HAP-1 (cell line): ENCODE results near the gene CAPN5.

Experiments used
- DNase-seq, 2 experiments: peaks; one replicate each; pipeline ENCODE4 v3.0.0-alpha.2; 2016 to 2020; ENCODE audit warnings: low spot score in 2 of 2
- H3K27me3 ChIP-seq: fragments of 250-450 bp; sonication (Bioruptor Pico); 2 replicates; pipeline ENCODE4 v1.5.1; 2020; ENCODE audit warnings: low read depth, mild to moderate bottlenecking, moderate library complexity
- H3K36me3 ChIP-seq: fragments of 250-450 bp; sonication (Bioruptor Pico); replicated peaks from 2 replicates; pipeline ENCODE4 v1.5.1; 2020; ENCODE audit warnings: mild to moderate bottlenecking
- H3K4me1 ChIP-seq: fragments of 250-450 bp; sonication (Bioruptor Pico); 2 replicates; pipeline ENCODE4 v1.5.1; 2020; ENCODE audit warnings: mild to moderate bottlenecking
- H3K4me3 ChIP-seq: fragments of 250-450 bp; sonication (Bioruptor Pico); 2 replicates; pipeline ENCODE4 v1.5.1; 2020; ENCODE audit warnings: mild to moderate bottlenecking, moderate library complexity
- H3K9me3 ChIP-seq: fragments of 250-450 bp; sonication (Bioruptor Pico); 2 replicates; pipeline ENCODE4 v1.5.1; 2020; ENCODE audit warnings: mild to moderate bottlenecking, moderate library complexity
- in situ Hi-C: fragments of 300-500 bp; cut with MboI; formaldehyde crosslinking; loops from 3 replicates; pipeline ENCODE4 v1.14.3; 2020; ENCODE audit warnings: low sequenced_read_pairs, inconsistent platforms, mixed read lengths

The CAPN5 gene

DNA sequence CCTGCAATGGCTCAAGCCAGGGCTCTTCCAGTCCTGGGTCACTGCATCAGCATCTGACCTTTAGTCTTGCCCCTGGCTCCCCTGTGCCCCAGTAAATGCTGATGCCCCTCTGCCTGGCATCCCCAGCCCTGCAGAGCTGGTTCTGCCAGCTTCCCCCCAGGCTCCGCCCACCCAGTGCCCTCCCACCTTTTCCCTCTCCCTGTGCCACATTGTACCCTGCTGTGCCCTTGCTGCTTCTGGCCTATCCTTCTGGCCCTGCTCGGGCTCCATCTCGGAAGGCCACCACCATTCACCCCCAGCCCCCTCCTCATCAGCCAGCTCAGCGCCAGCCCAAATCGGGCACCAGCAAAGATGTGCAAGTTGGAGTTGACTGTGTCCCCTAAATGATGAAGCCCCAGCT lies 7.4 kb downstream of the CAPN5 start:
- no peak for DNase-seq
- H3K4me3 ChIP-seq: no peak overlapping the region
- in situ Hi-C loops: no loop called here
- no peaks in the 10 kb centered on the region for H3K9me3 ChIP-seq
- H3K4me1 ChIP-seq: peaks cover 8% of the 10 kb centered on the region
- H3K27me3 ChIP-seq: no peaks in the 10 kb centered on the region
- H3K36me3 ChIP-seq: no peaks in the 10 kb centered on the region

DNA sequence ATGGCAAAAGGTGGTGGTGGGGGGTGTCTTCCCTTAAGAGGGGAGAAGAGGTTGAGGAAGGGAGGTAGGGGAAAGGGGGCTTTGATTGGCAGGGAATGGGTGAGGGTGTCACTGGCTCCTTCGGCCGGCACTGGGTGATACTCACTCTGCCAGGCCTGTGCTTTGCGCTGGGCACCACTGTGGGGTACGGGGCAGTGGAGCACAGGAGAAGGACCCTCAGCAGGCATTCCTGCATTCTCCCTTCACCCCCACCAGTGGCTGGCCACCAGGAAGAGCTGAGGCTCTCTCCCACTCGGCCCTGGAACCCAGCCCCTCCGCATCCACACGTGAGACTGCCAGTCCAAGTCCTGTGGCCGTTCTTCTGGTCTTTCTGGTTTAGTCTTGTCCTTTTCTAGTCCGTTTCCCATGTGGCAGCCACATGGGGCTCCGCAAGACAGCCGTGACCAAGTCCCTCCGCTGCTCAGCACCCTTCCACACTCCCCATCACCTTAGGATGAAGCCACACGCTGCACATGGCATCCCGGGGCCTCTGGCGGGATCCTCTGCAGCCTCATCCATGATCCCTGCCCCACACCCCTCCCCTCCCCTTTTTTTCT lies 8.0 kb downstream of the CAPN5 start:
- H3K36me3 ChIP-seq: no peaks in the 10 kb centered on the region
- no peaks in the 10 kb centered on the region for H3K9me3 ChIP-seq
- H3K4me1 ChIP-seq: peaks cover 8% of the 10 kb centered on the region
- H3K4me3 ChIP-seq: no peak overlapping the region
- in situ Hi-C loops: no loop called here
- no peak for DNase-seq
- no peaks in the 10 kb centered on the region for H3K27me3 ChIP-seq

DNA sequence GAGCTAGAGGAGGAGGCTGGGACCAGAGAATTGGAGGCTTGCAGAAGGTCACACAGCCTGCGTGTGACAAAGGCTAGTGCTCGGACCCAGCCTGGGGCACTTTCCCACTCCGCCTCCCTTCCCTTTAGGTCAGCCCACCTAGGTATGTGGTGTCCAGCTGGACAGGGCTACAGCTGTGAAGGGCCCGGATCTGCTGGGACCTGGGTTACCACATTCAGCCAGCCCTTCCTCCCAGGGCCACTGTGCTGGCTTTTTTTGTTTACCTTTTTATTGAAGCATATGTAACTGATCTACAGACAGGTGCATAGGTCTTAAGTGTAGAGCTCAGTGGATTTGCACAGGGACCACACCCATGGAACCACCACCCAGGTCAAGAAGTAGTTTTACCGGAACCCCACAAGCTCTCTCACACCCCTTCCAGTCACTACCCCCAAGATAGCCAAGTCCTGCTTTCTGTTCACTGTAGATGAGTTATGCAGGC lies 8.7 kb downstream of the CAPN5 start:
- in situ Hi-C loops: no loop called here
- DNase-seq: no peak
- Histone ChIP-seq H3K9me3 (no peaks in the 10 kb centered on the region), H3K4me3 (no peak overlapping the region), H3K4me1 (peaks cover 8% of the 10 kb centered on the region), H3K36me3 (no peaks in the 10 kb centered on the region), H3K27me3 (no peaks in the 10 kb centered on the region)

DNA sequence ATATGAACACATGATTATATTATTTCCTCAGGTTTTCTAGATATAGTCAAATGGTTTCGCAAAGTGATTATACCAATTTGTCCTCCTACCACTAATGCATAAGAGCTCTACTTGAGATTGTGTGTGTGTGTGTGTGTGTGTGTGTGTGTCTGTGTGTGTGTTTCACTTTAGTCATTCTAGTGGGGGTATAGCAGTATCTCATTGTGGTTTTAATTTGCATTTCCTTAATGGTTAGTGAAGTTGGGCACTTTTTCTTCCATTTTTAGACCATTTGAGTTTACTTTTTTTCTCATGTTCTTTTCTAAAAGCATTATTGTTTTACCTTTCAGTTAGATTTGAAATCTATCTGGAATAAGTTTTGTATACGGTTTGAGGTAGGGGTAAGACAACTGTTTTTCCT lies 12.9 kb downstream of the CAPN5 start:
- DNase-seq: no peak
- H3K4me1 ChIP-seq: peaks cover 8% of the 10 kb centered on the region

DNA sequence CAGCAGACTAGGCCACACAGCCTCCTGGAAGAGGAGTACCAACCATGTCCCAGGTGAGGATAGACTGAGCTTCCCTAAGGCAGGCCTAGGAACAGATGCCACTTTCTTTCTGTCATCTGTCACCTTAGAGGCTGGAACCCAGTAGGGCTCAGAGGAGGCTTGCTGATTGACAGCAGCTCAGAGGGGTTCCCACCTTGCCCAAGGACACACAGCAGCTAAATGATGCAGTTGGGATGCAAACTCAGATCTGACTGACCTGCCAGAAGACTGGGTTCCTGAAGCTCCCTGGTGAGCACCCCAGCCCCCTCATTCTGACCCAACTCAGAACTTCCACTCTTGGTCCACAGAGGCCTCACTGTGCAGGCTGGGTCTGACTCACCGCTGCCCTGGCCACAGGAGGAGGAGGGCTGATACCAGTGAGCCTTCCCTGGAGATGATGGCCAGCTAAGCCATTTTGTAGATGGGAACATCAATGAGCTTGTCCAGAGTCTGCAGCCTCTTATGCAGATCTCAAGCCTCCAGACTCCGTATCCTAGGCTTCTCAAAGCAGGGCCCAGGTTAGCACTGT lies 14.0 kb downstream of the CAPN5 start:
- DNase-seq: no peak
- peaks cover 8% of the 10 kb centered on the region for H3K4me1 ChIP-seq
- no peaks in the 10 kb centered on the region for H3K9me3 ChIP-seq
- no peaks in the 10 kb centered on the region for H3K36me3 ChIP-seq
- no peaks in the 10 kb centered on the region for H3K27me3 ChIP-seq
- in situ Hi-C loops: no loop called here
- H3K4me3 ChIP-seq: no peak overlapping the region

More for the DNA sequence above, 12.9 kb downstream of the CAPN5 start:
- Histone ChIP-seq H3K36me3 (no peaks in the 10 kb centered on the region), H3K4me3 (no peak overlapping the region), H3K9me3 (no peaks in the 10 kb centered on the region), H3K27me3 (no peaks in the 10 kb centered on the region)
- in situ Hi-C loops: no loop called here

DNA sequence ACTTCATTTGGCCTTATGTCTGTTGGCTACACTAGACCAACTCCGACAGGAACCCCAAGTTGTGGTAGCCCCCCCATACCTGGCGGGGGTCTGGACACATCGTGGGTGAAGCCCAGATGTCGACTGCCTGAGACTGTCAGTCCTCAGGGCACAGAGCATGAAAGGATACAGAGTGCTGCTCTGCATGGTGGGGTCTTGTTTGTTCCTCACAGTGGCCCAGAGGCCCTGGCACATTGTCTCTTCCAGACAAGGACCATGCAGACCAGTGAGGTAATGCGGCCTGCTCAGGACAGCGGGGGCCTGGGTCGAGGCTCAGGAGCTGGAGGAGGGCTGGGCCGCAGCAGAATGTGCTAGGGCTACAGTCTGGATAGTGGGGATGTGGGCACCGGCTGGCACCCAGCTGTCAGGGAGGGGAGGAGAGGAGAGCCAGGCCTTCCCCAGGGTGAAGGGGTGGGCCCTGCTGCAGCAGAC lies 14.6 kb downstream of the CAPN5 start:
- DNase-seq: no peak
- Histone ChIP-seq H3K36me3 (no peaks in the 10 kb centered on the region), H3K4me3 (no peak overlapping the region), H3K27me3 (no peaks in the 10 kb centered on the region), H3K4me1 (peaks cover 8% of the 10 kb centered on the region), H3K9me3 (no peaks in the 10 kb centered on the region)
- in situ Hi-C loops: no loop called here

DNA sequence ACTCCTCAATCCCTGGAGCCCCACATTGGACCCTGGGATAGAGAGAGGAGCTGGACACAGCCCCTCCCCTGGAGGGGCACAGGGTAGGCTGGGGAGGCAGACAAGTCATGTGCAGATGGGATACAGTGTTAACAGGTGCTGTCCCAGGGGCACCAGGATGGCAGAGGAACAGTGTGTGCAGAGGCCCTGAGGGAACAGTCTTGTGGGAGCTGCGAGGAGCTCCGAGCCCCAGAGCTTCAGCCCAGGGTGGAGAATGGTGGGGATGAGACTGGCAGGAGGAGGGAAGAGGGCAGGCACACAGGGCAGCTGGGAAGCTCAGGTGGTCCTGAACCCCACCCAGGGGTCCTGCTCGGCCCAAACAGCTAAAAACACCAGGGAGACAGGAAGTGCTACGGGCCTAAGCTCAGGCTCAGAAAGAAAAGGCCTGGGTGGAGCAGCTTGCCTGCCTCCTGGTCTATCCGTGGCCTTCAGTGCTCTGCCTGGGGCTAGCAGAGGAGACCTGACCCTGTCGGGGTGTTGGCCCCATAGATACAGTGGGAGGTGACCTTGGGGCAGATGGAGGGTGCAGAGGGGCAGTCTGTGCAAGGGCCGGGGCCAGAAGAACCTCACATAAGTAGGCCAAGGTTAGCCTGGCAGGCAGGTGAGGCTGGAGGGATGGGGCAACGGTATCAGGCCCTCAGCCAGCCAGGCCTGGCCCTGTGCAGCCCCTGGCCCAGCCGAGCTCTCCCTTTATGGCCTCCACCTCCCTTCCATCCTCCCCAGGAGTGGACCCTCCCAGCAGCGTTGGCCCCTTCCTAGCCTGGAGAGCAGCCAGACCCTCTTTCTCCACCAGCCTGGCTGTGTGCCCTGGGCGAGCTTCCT lies 15.4 kb downstream of the CAPN5 start:
- in situ Hi-C loops: no loop called here
- DNase-seq: no peak
- no peaks in the 10 kb centered on the region for H3K9me3 ChIP-seq
- H3K36me3 ChIP-seq: no peaks in the 10 kb centered on the region
- H3K4me1 ChIP-seq: peaks cover under 1% of the 10 kb centered on the region
- no peaks in the 10 kb centered on the region for H3K27me3 ChIP-seq
- H3K4me3 ChIP-seq: no peak overlapping the region

DNA sequence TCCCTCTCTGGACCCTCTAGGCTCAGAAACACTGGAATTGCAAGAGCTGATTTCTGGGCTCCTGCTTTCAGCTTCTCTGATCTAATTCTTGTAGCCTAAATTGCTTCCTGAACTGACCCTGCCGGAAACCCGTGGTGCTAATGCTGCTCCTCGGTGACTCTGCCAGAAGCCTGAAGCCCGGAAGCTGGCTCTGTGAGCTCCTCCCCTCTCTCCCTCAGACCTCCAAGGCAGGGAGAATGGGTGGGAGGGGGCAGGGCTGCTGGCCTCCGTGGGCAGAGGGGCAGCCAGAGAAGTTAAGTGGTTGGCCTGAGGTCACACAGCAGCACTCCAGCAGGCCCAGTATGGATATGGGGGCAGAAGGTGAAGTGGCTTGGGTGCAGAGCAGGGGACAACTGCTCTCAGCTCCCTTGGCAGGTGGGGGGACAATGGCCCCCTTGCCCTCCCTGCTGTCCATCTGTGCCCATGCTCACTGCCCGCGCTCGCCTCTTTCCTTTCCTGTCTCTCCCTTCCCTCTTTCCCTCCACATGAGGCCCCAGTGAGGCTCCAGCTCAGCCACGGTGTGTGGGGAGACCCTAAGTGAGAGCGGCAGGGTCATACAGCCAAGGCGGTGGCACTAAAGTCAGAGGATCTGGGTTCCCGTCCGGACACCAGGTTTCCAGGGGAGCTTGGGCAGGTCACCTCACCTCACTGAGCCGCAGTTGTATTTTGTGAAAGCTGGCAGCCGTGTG lies 16.2 kb downstream of the CAPN5 start:
- in situ Hi-C loops: no loop called here
- no peaks in the 10 kb centered on the region for H3K4me1 ChIP-seq
- no peaks in the 10 kb centered on the region for H3K36me3 ChIP-seq
- H3K4me3 ChIP-seq: no peak overlapping the region
- H3K27me3 ChIP-seq: no peaks in the 10 kb centered on the region
- no peaks in the 10 kb centered on the region for H3K9me3 ChIP-seq
- DNase-seq: no peak

DNA sequence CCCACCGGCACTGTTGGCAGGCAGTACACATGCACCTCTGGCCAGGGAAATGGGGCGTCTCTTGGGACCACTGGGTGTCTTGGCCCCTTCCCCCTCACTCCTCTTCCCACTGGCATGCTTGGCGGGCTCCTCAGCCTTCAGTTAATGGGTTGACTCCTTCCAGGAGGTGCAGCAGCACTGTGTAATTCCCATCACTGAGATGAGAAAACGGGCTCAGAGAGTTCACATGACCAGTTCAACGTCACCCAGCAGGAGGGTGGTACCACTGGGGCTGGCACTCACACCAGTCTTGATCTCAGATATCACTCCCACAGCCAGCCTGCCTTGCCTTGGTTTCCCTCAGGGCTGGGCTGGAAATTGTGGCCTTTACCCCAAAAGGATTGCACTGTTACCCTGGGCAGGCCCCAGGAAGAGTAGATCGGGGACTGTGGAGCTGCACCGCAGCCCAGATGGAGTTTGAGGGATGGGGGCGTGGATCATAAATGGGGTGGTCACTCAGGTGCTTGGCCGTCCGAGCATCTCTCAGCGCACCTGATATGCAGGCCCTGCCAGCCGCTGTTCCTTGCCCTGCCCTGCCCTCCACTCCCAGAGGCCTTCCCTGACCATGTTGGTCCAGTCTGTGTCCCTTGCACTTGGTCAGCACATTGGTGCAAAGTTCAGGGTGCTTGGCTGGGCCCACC lies 16.9 kb downstream of the CAPN5 start:
- in situ Hi-C loops: no loop called here
- no peak overlapping the region for H3K4me3 ChIP-seq
- DNase-seq: no peak
- H3K36me3 ChIP-seq: no peaks in the 10 kb centered on the region
- H3K9me3 ChIP-seq: no peaks in the 10 kb centered on the region
- no peaks in the 10 kb centered on the region for H3K4me1 ChIP-seq
- no peaks in the 10 kb centered on the region for H3K27me3 ChIP-seq

DNA sequence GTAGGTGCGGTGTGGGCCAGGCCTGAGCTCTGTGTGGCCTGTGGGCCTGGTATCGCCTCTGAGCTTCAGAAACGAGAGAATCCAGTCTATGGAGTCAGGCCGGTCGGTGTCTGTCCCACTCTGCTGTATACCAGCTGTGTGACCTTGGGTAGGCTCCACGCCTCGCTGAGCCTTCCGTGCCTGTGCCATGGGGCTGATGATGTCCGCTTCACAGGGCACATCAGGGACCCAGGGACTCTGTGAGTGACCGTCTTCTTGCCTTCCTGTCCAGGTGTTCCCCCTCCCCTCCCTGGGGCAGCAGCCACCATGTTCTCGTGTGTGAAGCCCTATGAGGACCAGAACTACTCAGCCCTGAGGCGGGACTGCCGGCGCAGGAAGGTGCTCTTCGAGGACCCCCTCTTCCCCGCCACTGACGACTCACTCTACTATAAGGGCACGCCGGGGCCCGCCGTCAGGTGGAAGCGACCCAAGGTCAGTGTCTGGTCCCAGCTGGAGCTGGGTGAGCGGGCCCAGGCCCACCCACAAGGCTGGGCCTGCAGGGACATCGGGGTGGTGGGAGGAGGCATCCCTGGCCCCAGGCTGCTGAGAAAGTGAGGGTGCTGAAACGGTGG lies 17.9 kb downstream of the CAPN5 start:
- no peaks in the 10 kb centered on the region for H3K36me3 ChIP-seq
- H3K27me3 ChIP-seq: no peaks in the 10 kb centered on the region
- no peak overlapping the region for H3K4me3 ChIP-seq
- no peaks in the 10 kb centered on the region for H3K4me1 ChIP-seq
- in situ Hi-C loops: no loop called here
- H3K9me3 ChIP-seq: no peaks in the 10 kb centered on the region
- no peak for DNase-seq

DNA sequence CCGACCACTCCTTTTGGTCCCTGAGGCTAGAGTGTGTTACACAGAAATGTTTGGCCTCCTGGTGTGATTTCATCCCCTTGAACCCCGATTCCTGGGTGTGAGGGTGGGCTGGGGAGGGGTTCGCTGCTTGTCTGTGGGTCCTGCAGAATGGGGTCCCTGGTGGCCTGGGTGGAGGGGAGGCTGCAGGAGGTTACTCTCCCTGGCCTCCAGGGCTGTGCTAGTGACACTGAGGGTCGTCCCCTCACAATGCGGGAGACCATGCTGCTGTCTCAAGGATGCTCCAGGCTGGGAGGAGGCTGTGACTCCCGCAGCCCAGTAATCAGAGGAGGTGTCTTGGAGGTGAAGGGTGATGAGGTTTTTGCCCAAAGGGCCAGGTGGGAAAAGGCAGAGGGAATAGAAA lies 18.9 kb downstream of the CAPN5 start:
- H3K9me3 ChIP-seq: no peaks in the 10 kb centered on the region
- H3K27me3 ChIP-seq: no peaks in the 10 kb centered on the region
- H3K4me3 ChIP-seq: no peak overlapping the region
- DNase-seq: no peak
- in situ Hi-C loops: no loop called here
- H3K4me1 ChIP-seq: no peaks in the 10 kb centered on the region
- no peaks in the 10 kb centered on the region for H3K36me3 ChIP-seq

DNA sequence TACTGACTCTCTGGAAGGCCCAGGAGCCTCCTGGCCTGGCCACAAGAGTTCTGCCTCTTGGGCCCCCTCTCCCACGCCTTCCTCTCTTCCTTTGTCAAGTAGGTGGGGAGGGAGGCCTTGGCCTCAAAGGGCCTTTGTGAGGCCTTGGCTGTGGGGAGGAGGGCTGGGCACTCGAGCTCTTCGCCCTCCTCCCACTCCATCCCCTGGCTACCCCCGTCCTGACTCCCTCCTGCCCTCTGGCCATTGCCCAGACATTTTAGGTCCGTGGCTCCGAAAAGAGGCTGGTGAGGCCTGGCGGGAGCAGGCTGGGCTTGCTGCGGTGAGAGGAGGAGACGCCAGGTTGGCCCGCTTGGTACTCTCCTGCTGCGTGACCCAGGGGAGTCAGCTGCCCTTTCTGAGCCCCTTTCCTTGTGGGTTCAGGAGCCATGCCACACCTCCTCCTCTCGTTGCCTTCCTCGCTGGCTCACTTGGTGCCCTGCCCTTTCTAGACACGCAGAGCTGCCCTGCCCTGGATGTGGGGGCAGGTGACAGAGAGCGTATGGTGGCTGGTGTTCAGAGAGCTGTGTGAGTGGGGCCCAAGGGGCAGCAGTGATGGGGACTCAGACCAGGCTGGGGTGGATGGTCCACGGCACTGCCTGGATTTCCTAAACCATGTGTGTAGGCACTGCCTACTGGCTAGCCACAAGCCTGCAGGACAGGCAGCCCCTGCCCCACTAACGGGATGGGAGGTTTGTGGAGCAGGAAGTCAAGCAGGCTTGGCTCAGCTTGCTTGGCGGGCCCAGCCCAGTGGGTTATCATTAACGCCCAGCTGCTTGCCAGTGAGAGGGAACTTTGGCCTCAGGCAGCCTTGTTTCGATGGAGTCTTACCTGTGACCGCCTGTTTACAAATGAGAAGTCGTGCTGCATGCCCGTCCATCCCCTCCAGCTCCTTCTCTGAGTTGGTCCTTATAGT lies 20.0 kb downstream of the CAPN5 start:
- no peaks in the 10 kb centered on the region for H3K4me1 ChIP-seq
- DNase-seq: no peak
- H3K27me3 ChIP-seq: no peaks in the 10 kb centered on the region
- H3K4me3 ChIP-seq: no peak overlapping the region
- no peaks in the 10 kb centered on the region for H3K36me3 ChIP-seq
- no peaks in the 10 kb centered on the region for H3K9me3 ChIP-seq
- in situ Hi-C loops: no loop called here
